Trophoblast cell (in vitro differentiated cells and primary cell): Measurements from ENCODE around the gene BLTP2.

Experiments used
- DNase-seq, 2 donors: peaks; one replicate each; pipeline ENCODE4 v3.0.0-alpha.2; 2016
- H2AFZ ChIP-seq: 2 replicates; pipeline ENCODE4 v1.6.1; 2013; ENCODE audit warnings: low read length, moderate library complexity, mild to moderate bottlenecking; ENCODE audit not compliant: insufficient read depth, poor library complexity
- H2AK5ac ChIP-seq: 2 replicates; pipeline ENCODE4 v1.6.1; 2013; ENCODE audit warnings: mild to moderate bottlenecking, low read length
- H2BK120ac ChIP-seq: 2 replicates; pipeline ENCODE4 v1.6.1; 2013; ENCODE audit warnings: low read length, mild to moderate bottlenecking, moderate library complexity; ENCODE audit not compliant: insufficient read depth, poor library complexity
- H2BK12ac ChIP-seq: 2 replicates; pipeline ENCODE4 v1.6.1; 2013; ENCODE audit warnings: mild to moderate bottlenecking, low read length, moderate library complexity
- H2BK5ac ChIP-seq: 2 replicates; pipeline ENCODE4 v1.6.1; 2013; ENCODE audit warnings: low read length, low read depth, moderate library complexity, mild to moderate bottlenecking; ENCODE audit not compliant: poor library complexity
- H3K14ac ChIP-seq: 2 replicates; pipeline ENCODE4 v1.6.1; 2013; ENCODE audit warnings: mild to moderate bottlenecking, low read length
- H3K18ac ChIP-seq: 2 replicates; pipeline ENCODE4 v1.6.1; 2013; ENCODE audit warnings: mild to moderate bottlenecking, low read length
- H3K23ac ChIP-seq: 2 replicates; pipeline ENCODE4 v1.6.1; 2013; ENCODE audit warnings: low read length
- H3K27ac ChIP-seq: 2 replicates; pipeline ENCODE4 v1.5.1; 2013; ENCODE audit warnings: low read depth, mild to moderate bottlenecking, inconsistent platforms, low read length, moderate library complexity
- H3K27me3 ChIP-seq: 2 replicates; pipeline ENCODE4 v1.6.1; 2013; ENCODE audit warnings: inconsistent platforms, mild to moderate bottlenecking, low read length, moderate library complexity; ENCODE audit not compliant: insufficient read depth
- H3K36me3 ChIP-seq, 2 experiments: 1 replicate in 1 of 2; 2 replicates in 1 of 2; pipeline ENCODE4 v1.6.1; 2013; ENCODE audit warnings: low read length in 2 of 2, mild to moderate bottlenecking in 2 of 2, moderate library complexity in 1 of 2; ENCODE audit not compliant: insufficient read depth in 2 of 2, control insufficient read depth in 1 of 2
- H3K4ac ChIP-seq: 2 replicates; pipeline ENCODE4 v1.6.1; 2013; ENCODE audit warnings: low read depth, mild to moderate bottlenecking, low read length, moderate library complexity
- H3K4me1 ChIP-seq, 2 experiments: 1 replicate in 1 of 2; 2 replicates in 1 of 2; pipeline ENCODE4 v1.6.1; 2013; ENCODE audit warnings: low read length in 2 of 2, mild to moderate bottlenecking in 2 of 2, moderate library complexity in 1 of 2; ENCODE audit not compliant: insufficient read depth in 2 of 2, control insufficient read depth in 1 of 2
- H3K4me2 ChIP-seq: 2 replicates; pipeline ENCODE4 v1.6.1; 2013; ENCODE audit warnings: inconsistent platforms, mild to moderate bottlenecking, low read length, moderate library complexity
- H3K4me3 ChIP-seq: 2 replicates; pipeline ENCODE4 v1.5.1; 2013; ENCODE audit warnings: mild to moderate bottlenecking, low read depth, low read length, inconsistent platforms
- H3K79me1 ChIP-seq: one replicate; pipeline ENCODE4 v1.6.1; 2013; ENCODE audit warnings: low read length
- H3K79me2 ChIP-seq: 2 replicates; pipeline ENCODE4 v1.6.1; 2013; ENCODE audit warnings: low read length, mild to moderate bottlenecking; ENCODE audit not compliant: control insufficient read depth, insufficient read depth, poor library complexity
- H3K9ac ChIP-seq: 2 replicates; pipeline ENCODE4 v1.6.1; 2013; ENCODE audit warnings: mild to moderate bottlenecking, low read length
- H3K9me3 ChIP-seq: 2 replicates; pipeline ENCODE4 v1.6.1; 2013; ENCODE audit warnings: low read depth, mild to moderate bottlenecking, control low read depth, inconsistent platforms, low read length; ENCODE audit not compliant: insufficient read depth
- H4K12ac ChIP-seq: 2 replicates; pipeline ENCODE4 v1.6.1; 2013; ENCODE audit warnings: low read depth, mild to moderate bottlenecking, low read length, moderate library complexity
- H4K8ac ChIP-seq: 2 replicates; pipeline ENCODE4 v1.6.1; 2013; ENCODE audit warnings: low read depth, mild to moderate bottlenecking, low read length, moderate library complexity
- H4K91ac ChIP-seq: one replicate; pipeline ENCODE4 v1.6.1; 2013; ENCODE audit warnings: low read depth, mild to moderate bottlenecking, low read length, moderate library complexity
- WGBS: extraction: QIAGEN DNeasy Blood & Tissue Kit; methylation state at CpG from one replicate; pipeline ENCODE4 v1.1.7; 2013; ENCODE audit warnings: missing lambda C conversion rate; ENCODE audit not compliant: insufficient read length, insufficient coverage; ENCODE audit errors: extremely low coverage; 5-methylcytosine and 5-hydroxymethylcytosine counted together

Gene BLTP2

GRCh38 chr17:28675980-28676379, 31.0 kb upstream of the BLTP2 start:
- no peak overlapping the region for H2BK5ac ChIP-seq
- no peaks in the 10 kb centered on the region for H3K4me1 ChIP-seq
- H2AFZ ChIP-seq = no peak overlapping the region
- H3K23ac ChIP-seq = no peak overlapping the region
- H3K79me1 ChIP-seq = no peaks in the 10 kb centered on the region
- H3K9ac ChIP-seq = no peak overlapping the region
- no peak overlapping the region for H3K18ac ChIP-seq
- no peaks in the 10 kb centered on the region for H3K27me3 ChIP-seq
- H3K4me3 ChIP-seq = no peak overlapping the region
- H3K14ac ChIP-seq = no peak overlapping the region
- no peak overlapping the region for H3K27ac ChIP-seq
- DNase-seq = peak; percentile 30 to 66
- H2AK5ac ChIP-seq = no peak overlapping the region
- no peak overlapping the region for H4K91ac ChIP-seq
- no peak overlapping the region for H2BK120ac ChIP-seq
- no peak overlapping the region for H3K4me2 ChIP-seq
- H4K8ac ChIP-seq = no peak overlapping the region
- H3K79me2 ChIP-seq = no peaks in the 10 kb centered on the region
- no peaks in the 10 kb centered on the region for H3K9me3 ChIP-seq
- H4K12ac ChIP-seq = no peak overlapping the region
- no peak overlapping the region for H2BK12ac ChIP-seq
- peaks cover 65 to 83% of the 10 kb centered on the region in 2 experiments for H3K36me3 ChIP-seq
- no peak overlapping the region for H3K4ac ChIP-seq
- WGBS = no CpG with 5 or more reads among the region's 7 CpGs

GRCh38 chr17:28675490-28675889, 30.5 kb upstream of the BLTP2 start:
- Histone ChIP-seq H3K18ac (no peak overlapping the region), H2BK120ac (no peak overlapping the region)
- no CpG with 5 or more reads among the region's 3 CpGs for WGBS

GRCh38 chr17:28669918-28670317, 25.0 kb upstream of the BLTP2 start:
- no peaks in the 10 kb centered on the region for H3K27me3 ChIP-seq
- peaks cover 23 to 39% of the 10 kb centered on the region in 2 experiments for H3K36me3 ChIP-seq
- no peak overlapping the region for H3K14ac ChIP-seq
- no peak overlapping the region for H2BK120ac ChIP-seq
- no peaks in the 10 kb centered on the region for H3K4me1 ChIP-seq
- H3K23ac ChIP-seq = no peak overlapping the region
- no peak overlapping the region for H2AFZ ChIP-seq
- no peak overlapping the region for H2AK5ac ChIP-seq
- no peak for DNase-seq
- no CpG with 5 or more reads among the region's 1 CpG for WGBS
- no peak overlapping the region for H3K4me2 ChIP-seq
- no peaks in the 10 kb centered on the region for H3K79me1 ChIP-seq
- no peak overlapping the region for H3K4ac ChIP-seq
- H2BK12ac ChIP-seq = no peak overlapping the region
- no peaks in the 10 kb centered on the region for H3K79me2 ChIP-seq
- H3K4me3 ChIP-seq = no peak overlapping the region
- H3K9me3 ChIP-seq = no peaks in the 10 kb centered on the region
- no peak overlapping the region for H3K18ac ChIP-seq
- H4K12ac ChIP-seq = no peak overlapping the region
- H2BK5ac ChIP-seq = no peak overlapping the region
- H4K91ac ChIP-seq = no peak overlapping the region
- H3K9ac ChIP-seq = no peak overlapping the region
- H3K27ac ChIP-seq = no peak overlapping the region
- H4K8ac ChIP-seq = no peak overlapping the region

More at GRCh38 chr17:28675490-28675889, 30.5 kb upstream of the BLTP2 start:
- Histone ChIP-seq H3K27me3 (no peaks in the 10 kb centered on the region), H3K4me3 (no peak overlapping the region), H3K4me2 (no peak overlapping the region), H2BK5ac (no peak overlapping the region), H3K79me1 (no peaks in the 10 kb centered on the region), H4K12ac (no peak overlapping the region), H2AK5ac (no peak overlapping the region), H3K9me3 (no peaks in the 10 kb centered on the region), H4K8ac (no peak overlapping the region), H3K27ac (no peak overlapping the region), H2AFZ (no peak overlapping the region), H3K36me3 (peaks cover 61 to 79% of the 10 kb centered on the region in 2 experiments), H3K79me2 (no peaks in the 10 kb centered on the region), H3K9ac (no peak overlapping the region), H3K4me1 (no peaks in the 10 kb centered on the region), H2BK12ac (no peak overlapping the region), H4K91ac (no peak overlapping the region), H3K4ac (no peak overlapping the region), H3K23ac (no peak overlapping the region), H3K14ac (no peak overlapping the region)
- peak; percentile 16 to 80 for DNase-seq

- H3K18ac ChIP-seq = no peak overlapping the region
- no peak overlapping the region for H3K23ac ChIP-seq
- H2BK12ac ChIP-seq = no peak overlapping the region
- H3K79me1 ChIP-seq = no peaks in the 10 kb centered on the region
- no peak overlapping the region for H4K91ac ChIP-seq
- no peak overlapping the region for H3K4me2 ChIP-seq
- no peak overlapping the region for H3K27ac ChIP-seq
- peaks cover 14 to 24% of the 10 kb centered on the region in 2 experiments for H3K36me3 ChIP-seq
- no peak overlapping the region for H3K4ac ChIP-seq
- no peaks in the 10 kb centered on the region for H3K27me3 ChIP-seq
- H2AFZ ChIP-seq = no peak overlapping the region
- H3K4me1 ChIP-seq = no peaks in the 10 kb centered on the region
- WGBS = no CpG with 5 or more reads among the region's 1 CpG
- no peak overlapping the region for H4K12ac ChIP-seq
- no peak overlapping the region for H3K4me3 ChIP-seq
- H2BK5ac ChIP-seq = no peak overlapping the region
- H3K9ac ChIP-seq = no peak overlapping the region
- H2AK5ac ChIP-seq = no peak overlapping the region
- H3K14ac ChIP-seq = no peak overlapping the region
- H3K79me2 ChIP-seq = no peaks in the 10 kb centered on the region
- H2BK120ac ChIP-seq = no peak overlapping the region
- H3K9me3 ChIP-seq = no peaks in the 10 kb centered on the region
- no peak for DNase-seq
- no peak overlapping the region for H4K8ac ChIP-seq
Observed at GRCh38 chr17:28667870-28668269, 22.9 kb upstream of the BLTP2 start.
